SHP77 (cell line): ENCODE measurements around the gene CLTC.

Experiments used
- DNase-seq, 2 experiments: peaks; one replicate each; lab custom pipeline; 2025; lab: John Stamatoyannopoulos, UW

Gene CLTC

GRCh38 chr17:59725691-59726090 lies 106.0 kb downstream of the CLTC start:
- DNase-seq: no peak

- DNase-seq: no peak
Measured at GRCh38 chr17:59727817-59728533, 108.3 kb downstream of the CLTC start.

GRCh38 chr17:59730268-59730834 lies 110.7 kb downstream of the CLTC start:
- DNase-seq: no peak

GRCh38 chr17:59733697-59734096 lies 114.0 kb downstream of the CLTC start:
- DNase-seq: no peak

GRCh38 chr17:59734226-59734625 lies 114.5 kb downstream of the CLTC start:
- no peak for DNase-seq

- no peak for DNase-seq
Measured at GRCh38 chr17:59737324-59737723, 117.6 kb downstream of the CLTC start.

GRCh38 chr17:59743842-59744241 lies 124.1 kb downstream of the CLTC start:
- no peak for DNase-seq

- DNase-seq: no peak
Measured at GRCh38 chr17:59745040-59745439, 125.3 kb downstream of the CLTC start.
